WTC11 (cell line): ENCODE data around the gene ACOXL.

Source experiments
- FOXP4 ChIP-seq: sonication (generic); formaldehyde crosslinking; IDR thresholded peaks from 2 replicates; pipeline ENCODE4 v1.8.0; 2022; ENCODE audit warnings: mild to moderate bottlenecking, missing genetic modification reagents
- ZNF423 ChIP-seq: fragments of 250-450 bp; sonication (Bioruptor Pico); IDR thresholded peaks from 2 replicates; pipeline ENCODE4 v2.1.2; 2022; ENCODE audit warnings: mild to moderate bottlenecking, moderate library complexity
- ZSCAN18 ChIP-seq: fragments of 250-450 bp; sonication (Bioruptor Pico); IDR thresholded peaks from 2 replicates; pipeline ENCODE4 v2.1.2; 2022; ENCODE audit warnings: mild to moderate bottlenecking, moderate library complexity

- TF ChIP-seq FOXP4: no peak
- TF ChIP-seq ZNF423 (CRISPR knock-in tag): no peak
- no peak for TF ChIP-seq ZSCAN18 (CRISPR knock-in tag)
Observed at GRCh38 chr2:110999626-111000025, 267.3 kb downstream of the ACOXL start.
